ENCODE results near the gene SPEM1. TPM values are rescaled to one million over a fixed set of nuclear protein-coding genes. Genes with fewer than 3 reads are reported as not detected.

The SPEM1 gene
- total and polyA plus RNA-seq, 8 donors = 0.20 TPM; not detected in 7

DNA sequence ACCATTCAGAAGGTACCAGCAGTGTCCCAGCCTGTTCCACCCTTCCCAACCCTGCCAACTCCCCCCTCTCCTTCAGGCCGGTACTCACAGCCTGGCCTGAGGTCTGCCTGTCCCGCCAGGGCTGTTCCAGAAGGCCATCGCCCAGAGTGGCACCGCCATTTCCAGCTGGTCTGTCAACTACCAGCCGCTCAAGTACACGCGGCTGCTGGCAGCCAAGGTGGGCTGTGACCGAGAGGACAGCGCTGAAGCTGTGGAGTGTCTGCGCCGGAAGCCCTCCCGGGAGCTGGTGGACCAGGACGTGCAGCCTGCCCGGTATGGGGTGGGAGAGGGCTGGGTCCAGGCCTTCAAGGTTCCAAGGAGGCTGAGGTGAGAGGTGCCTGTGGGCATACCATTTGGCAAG lies 5.3 kb upstream of the SPEM1 start:
- 79 to 93% (median 86%) methylated on average over 5 to 14 of the region's 14 CpGs for WGBS, 5 donors
- H3K4me1 ChIP-seq = no peaks in the 10 kb centered on the region
- peaks cover 0 to 48% (median 22%) of the 10 kb centered on the region in 4 donors for H3K36me3 ChIP-seq
- H3K27me3 ChIP-seq = peaks cover 0 to 5% (median 0%) of the 10 kb centered on the region in 3 donors
- intact Hi-C loops (cut with DNase I; ENCODE audit: low total_unique reads) = no loop called here
- H3K27ac ChIP-seq = no peak overlapping the region
- DNase-seq = no peak
- no peak overlapping the region for H3K4me3 ChIP-seq
- no peaks in the 10 kb centered on the region for H3K9me3 ChIP-seq
- TF ChIP-seq POLR2AphosphoS5 (IDR thresholded peaks at IDR 0.05) (no peak), POLR2A (IDR thresholded peaks at IDR 0.05) (no peak), EP300 (IDR thresholded peaks at IDR 0.05) (no peak)
- TF ChIP-seq, protein P1, sequence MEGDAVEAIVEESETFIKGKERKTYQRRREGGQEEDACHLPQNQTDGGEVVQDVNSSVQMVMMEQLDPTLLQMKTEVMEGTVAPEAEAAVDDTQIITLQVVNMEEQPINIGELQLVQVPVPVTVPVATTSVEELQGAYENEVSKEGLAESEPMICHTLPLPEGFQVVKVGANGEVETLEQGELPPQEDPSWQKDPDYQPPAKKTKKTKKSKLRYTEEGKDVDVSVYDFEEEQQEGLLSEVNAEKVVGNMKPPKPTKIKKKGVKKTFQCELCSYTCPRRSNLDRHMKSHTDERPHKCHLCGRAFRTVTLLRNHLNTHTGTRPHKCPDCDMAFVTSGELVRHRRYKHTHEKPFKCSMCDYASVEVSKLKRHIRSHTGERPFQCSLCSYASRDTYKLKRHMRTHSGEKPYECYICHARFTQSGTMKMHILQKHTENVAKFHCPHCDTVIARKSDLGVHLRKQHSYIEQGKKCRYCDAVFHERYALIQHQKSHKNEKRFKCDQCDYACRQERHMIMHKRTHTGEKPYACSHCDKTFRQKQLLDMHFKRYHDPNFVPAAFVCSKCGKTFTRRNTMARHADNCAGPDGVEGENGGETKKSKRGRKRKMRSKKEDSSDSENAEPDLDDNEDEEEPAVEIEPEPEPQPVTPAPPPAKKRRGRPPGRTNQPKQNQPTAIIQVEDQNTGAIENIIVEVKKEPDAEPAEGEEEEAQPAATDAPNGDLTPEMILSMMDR (IDR thresholded peaks at IDR 0.05) = no peak

DNA sequence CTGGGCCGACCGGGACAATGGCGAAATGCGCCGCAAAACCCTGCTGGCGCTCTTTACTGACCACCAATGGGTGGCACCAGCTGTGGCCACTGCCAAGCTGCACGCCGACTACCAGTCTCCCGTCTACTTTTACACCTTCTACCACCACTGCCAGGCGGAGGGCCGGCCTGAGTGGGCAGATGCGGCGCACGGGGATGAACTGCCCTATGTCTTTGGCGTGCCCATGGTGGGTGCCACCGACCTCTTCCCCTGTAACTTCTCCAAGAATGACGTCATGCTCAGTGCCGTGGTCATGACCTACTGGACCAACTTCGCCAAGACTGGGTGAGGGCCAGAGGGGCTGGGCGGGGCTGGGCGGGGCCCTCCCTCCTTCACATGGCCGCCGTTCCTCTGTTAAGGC lies 4.3 kb upstream of the SPEM1 start:
- H3K9me3 ChIP-seq = no peaks in the 10 kb centered on the region
- H3K27me3 ChIP-seq = peaks cover 0 to 5% (median 0%) of the 10 kb centered on the region in 3 donors
- H3K4me3 ChIP-seq = no peak overlapping the region
- peaks cover 0 to 39% (median 17%) of the 10 kb centered on the region in 4 donors for H3K36me3 ChIP-seq
- DNase-seq = no peak
- TF ChIP-seq POLR2AphosphoS5 (IDR thresholded peaks at IDR 0.05) = no peak
- TF ChIP-seq EP300 (IDR thresholded peaks at IDR 0.05) = no peak
- TF ChIP-seq POLR2A (IDR thresholded peaks at IDR 0.05) = no peak
- TF ChIP-seq, protein P1 (IDR thresholded peaks at IDR 0.05) = no peak
- intact Hi-C loops (cut with DNase I; ENCODE audit: low total_unique reads) = no loop called here
- WGBS, 5 donors = 78 to 89% (median 84%) methylated on average over 13 to 23 of the region's 23 CpGs
- no peaks in the 10 kb centered on the region for H3K4me1 ChIP-seq
- no peak overlapping the region for H3K27ac ChIP-seq

DNA sequence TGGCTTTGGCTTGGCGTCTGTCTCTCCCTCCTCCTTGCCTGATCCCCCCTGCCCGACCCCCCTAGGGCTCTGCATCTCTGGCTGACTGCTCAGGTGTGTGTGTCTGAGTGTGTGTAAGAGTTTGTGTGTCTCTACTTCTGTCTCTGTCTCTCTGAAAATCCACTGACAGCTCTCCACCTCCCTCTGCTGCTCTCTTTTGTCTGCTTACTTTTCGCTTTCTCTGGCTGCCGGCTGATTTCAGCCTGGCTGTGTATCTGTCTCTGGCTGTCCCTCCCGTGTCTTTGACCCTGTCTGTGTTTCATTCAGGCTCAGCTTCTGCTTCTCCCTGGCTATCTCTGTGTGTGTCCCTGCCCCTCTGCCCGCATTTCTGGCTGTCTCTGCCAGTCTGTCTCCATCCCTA lies 3.8 kb upstream of the SPEM1 start:
- Histone ChIP-seq H3K27me3 (peaks cover 0 to 5% (median 0%) of the 10 kb centered on the region in 3 donors), H3K4me1 (no peaks in the 10 kb centered on the region), H3K4me3 (no peak overlapping the region), H3K36me3 (peaks cover 0 to 38% (median 17%) of the 10 kb centered on the region in 4 donors), H3K9me3 (no peaks in the 10 kb centered on the region), H3K27ac (no peak overlapping the region)
- WGBS, 5 donors = 67 to 80% (median 70%) methylated on average over 6 of the region's 6 CpGs
- TF ChIP-seq, protein P1 (IDR thresholded peaks at IDR 0.05) = no peak
- TF ChIP-seq POLR2AphosphoS5 (IDR thresholded peaks at IDR 0.05) (no peak), EP300 (IDR thresholded peaks at IDR 0.05) (no peak), POLR2A (IDR thresholded peaks at IDR 0.05) (no peak)
- no peak for DNase-seq
- intact Hi-C loops (cut with DNase I; ENCODE audit: low total_unique reads) = no loop called here

DNA sequence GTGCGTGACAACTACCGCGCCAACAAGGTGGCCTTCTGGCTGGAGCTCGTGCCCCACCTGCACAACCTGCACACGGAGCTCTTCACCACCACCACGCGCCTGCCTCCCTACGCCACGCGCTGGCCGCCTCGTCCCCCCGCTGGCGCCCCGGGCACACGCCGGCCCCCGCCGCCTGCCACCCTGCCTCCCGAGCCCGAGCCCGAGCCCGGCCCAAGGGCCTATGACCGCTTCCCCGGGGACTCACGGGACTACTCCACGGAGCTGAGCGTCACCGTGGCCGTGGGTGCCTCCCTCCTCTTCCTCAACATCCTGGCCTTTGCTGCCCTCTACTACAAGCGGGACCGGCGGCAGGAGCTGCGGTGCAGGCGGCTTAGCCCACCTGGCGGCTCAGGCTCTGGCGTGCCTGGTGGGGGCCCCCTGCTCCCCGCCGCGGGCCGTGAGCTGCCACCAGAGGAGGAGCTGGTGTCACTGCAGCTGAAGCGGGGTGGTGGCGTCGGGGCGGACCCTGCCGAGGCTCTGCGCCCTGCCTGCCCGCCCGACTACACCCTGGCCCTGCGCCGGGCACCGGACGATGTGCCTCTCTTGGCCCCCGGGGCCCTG lies 3.0 kb upstream of the SPEM1 start:
- TF ChIP-seq POLR2AphosphoS5 (IDR thresholded peaks at IDR 0.05) (no peak), POLR2A (IDR thresholded peaks at IDR 0.05) (no peak), EP300 (IDR thresholded peaks at IDR 0.05) (no peak)
- TF ChIP-seq, protein P1 (IDR thresholded peaks at IDR 0.05) = no peak
- Histone ChIP-seq H3K36me3 (peaks cover 0 to 38% (median 17%) of the 10 kb centered on the region in 4 donors), H3K27me3 (peaks cover 0 to 5% (median 0%) of the 10 kb centered on the region in 3 donors), H3K9me3 (no peaks in the 10 kb centered on the region), H3K27ac (no peak overlapping the region), H3K4me1 (no peaks in the 10 kb centered on the region), H3K4me3 (no peak overlapping the region)
- DNase-seq = no peak
- intact Hi-C loops (cut with DNase I; ENCODE audit: low total_unique reads) = no loop called here
- 92 to 95% (median 95%) methylated on average over 32 to 54 of the region's 54 CpGs for WGBS, 5 donors

Measured in stomach (tissue), 9 donors.